ENCODE measurements around the gene SLC46A2. TPM values are rescaled to one million over a fixed set of nuclear protein-coding genes. Genes with fewer than 3 reads are reported as not detected.
A peak's percentile ranks its signal among the peaks of the same experiment; 100 is the strongest.

The SLC46A2 gene
- total RNA-seq, 8 experiments from 2014 or later = 0.05 to 0.73 (median 0.17) TPM; not detected in 2

GRCh38 chr9:112900901-112901300, 10.2 kb upstream of the SLC46A2 start:
- no peak for ATAC-seq (replicated peaks in 6 of 8)
- in situ Hi-C loops (cut with MboI; ENCODE audit: low pct_unique_long_range_greater_than_20kb in 2 of 9, low sequenced_read_pairs in 9 of 9, unreplicated experiment in 9 of 9) = no loop called here
- H3K4me1 ChIP-seq (replicated peaks in 1 of 2) = no peaks in the 10 kb centered on the region

DNA sequence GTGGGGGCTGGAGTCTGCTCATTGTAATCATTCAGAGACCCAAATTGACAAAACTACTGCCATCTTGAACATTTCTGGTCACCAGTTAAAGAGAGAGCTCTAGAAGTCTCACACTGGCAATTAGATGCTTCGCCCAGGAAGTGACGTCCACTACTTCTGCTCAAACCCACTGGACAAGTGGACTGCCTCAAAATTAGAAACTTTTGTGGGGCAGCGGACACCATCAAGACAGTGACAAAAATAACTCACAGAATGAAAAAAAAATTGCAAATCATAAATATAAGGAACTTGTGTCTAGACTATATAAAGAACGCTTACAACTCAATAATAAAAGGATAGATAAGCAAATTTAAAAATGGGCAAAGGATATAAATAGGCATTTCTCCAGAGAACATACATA, 9.8 kb upstream of the SLC46A2 start:
- no peak for ATAC-seq (replicated peaks in 6 of 8)
- no peak overlapping the region for H3K27ac ChIP-seq
- no peak overlapping the region for H3K4me3 ChIP-seq
- in situ Hi-C loops (cut with MboI; ENCODE audit: low pct_unique_long_range_greater_than_20kb in 2 of 9, low sequenced_read_pairs in 9 of 9, unreplicated experiment in 9 of 9) = no loop called here
- no peaks in the 10 kb centered on the region for H3K4me1 ChIP-seq (replicated peaks in 1 of 2)
- WGBS, 10 experiments = 0 to 94% (median 74%) methylated on average over 1 to 4 of the region's 4 CpGs; no CpG with 5 or more reads in 1 of the 10 experiments

More at GRCh38 chr9:112900901-112901300, 10.2 kb upstream of the SLC46A2 start:
- Histone ChIP-seq H3K4me3 (no peak overlapping the region), H3K27ac (no peak overlapping the region)
- 17 to 80% (median 43%) methylated on average over 1 of the region's 1 CpG; no CpG with 5 or more reads in 3 of the 10 experiments for WGBS, 10 experiments

GRCh38 chr9:112898872-112899311, 8.2 kb upstream of the SLC46A2 start:
- no peak overlapping the region for H3K4me3 ChIP-seq
- H3K4me1 ChIP-seq (replicated peaks in 1 of 2) = no peaks in the 10 kb centered on the region
- no peak overlapping the region for H3K27ac ChIP-seq
- in situ Hi-C loops (cut with MboI; ENCODE audit: low pct_unique_long_range_greater_than_20kb in 2 of 9, low sequenced_read_pairs in 9 of 9, unreplicated experiment in 9 of 9) = loop anchor here in 1 of 9 experiments (10.0 kb wide), 1 partner anchor 54 kb away; no protein-coding TSS in a partner anchor
- no peak for ATAC-seq (replicated peaks in 6 of 8)
- WGBS, 10 experiments = 33 to 78% (median 53%) methylated on average over 1 to 6 of the region's 6 CpGs

- Histone ChIP-seq H3K27ac (no peak overlapping the region), H3K4me3 (no peak overlapping the region), H3K4me1 (replicated peaks in 1 of 2) (no peaks in the 10 kb centered on the region)
- WGBS, 10 experiments = 0 to 57% (median 39%) methylated on average over 1 to 3 of the region's 3 CpGs
- no peak for ATAC-seq (replicated peaks in 6 of 8)
- in situ Hi-C loops (cut with MboI; ENCODE audit: low pct_unique_long_range_greater_than_20kb in 2 of 9, low sequenced_read_pairs in 9 of 9, unreplicated experiment in 9 of 9) = loop anchor here in 1 of 9 experiments (10.0 kb wide), 1 partner anchor 51 kb away; no protein-coding TSS in a partner anchor
Measured at GRCh38 chr9:112896131-112896530, 5.5 kb upstream of the SLC46A2 start.

DNA sequence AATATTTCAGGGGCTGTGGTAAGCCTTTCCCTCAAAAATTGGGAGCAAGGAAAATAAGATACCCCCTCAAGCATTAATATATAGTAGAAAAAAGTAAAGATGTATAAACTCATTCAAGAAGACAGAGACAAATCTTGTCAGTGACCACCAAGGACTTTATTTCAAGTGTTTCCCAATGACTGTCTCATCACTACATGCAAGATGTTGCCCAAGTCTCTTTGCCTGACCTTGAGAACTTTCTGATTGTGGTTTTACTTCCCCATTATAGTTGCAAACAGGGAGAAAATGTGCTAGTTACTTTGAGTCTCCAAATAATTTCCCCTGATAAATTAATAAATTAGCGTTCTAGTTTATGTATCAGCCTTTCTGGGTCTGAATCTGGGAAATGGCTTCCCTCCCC, 4.0 kb upstream of the SLC46A2 start:
- in situ Hi-C loops (cut with MboI; ENCODE audit: low pct_unique_long_range_greater_than_20kb in 2 of 9, low sequenced_read_pairs in 9 of 9, unreplicated experiment in 9 of 9) = loop anchor here in 1 of 9 experiments (10.0 kb wide), 1 partner anchor 50 kb away; no protein-coding TSS in a partner anchor
- Histone ChIP-seq H3K4me3 (no peak overlapping the region), H3K27ac (no peak overlapping the region), H3K4me1 (replicated peaks in 1 of 2) (peaks cover 0 to 3% of the 10 kb centered on the region in 2 donors)
- WGBS, 10 experiments = 78 to 100% (median 86%) methylated on average over 1 of the region's 1 CpG; no CpG with 5 or more reads in 2 of the 10 experiments
- ATAC-seq (replicated peaks in 6 of 8) = no peak

- H3K4me1 ChIP-seq (replicated peaks in 1 of 2) = peaks cover 0 to 3% of the 10 kb centered on the region in 2 donors
- no peak overlapping the region for H3K27ac ChIP-seq
- no peak overlapping the region for H3K4me3 ChIP-seq
- 77 to 100% (median 88%) methylated on average over 1 of the region's 1 CpG; no CpG with 5 or more reads in 4 of the 10 experiments for WGBS, 10 experiments
- in situ Hi-C loops (cut with MboI; ENCODE audit: low pct_unique_long_range_greater_than_20kb in 2 of 9, low sequenced_read_pairs in 9 of 9, unreplicated experiment in 9 of 9) = loop anchor here in 1 of 9 experiments (10.0 kb wide), 1 partner anchor 49 kb away; no protein-coding TSS in a partner anchor
- ATAC-seq (replicated peaks in 6 of 8) = no peak
Measured at GRCh38 chr9:112894041-112894440, 3.4 kb upstream of the SLC46A2 start.

- WGBS, 10 experiments = 40 to 100% (median 81%) methylated on average over 1 to 2 of the region's 2 CpGs; no CpG with 5 or more reads in 2 of the 10 experiments
- Histone ChIP-seq H3K27ac (no peak overlapping the region), H3K4me1 (replicated peaks in 1 of 2) (peaks cover 0 to 3% of the 10 kb centered on the region in 2 donors), H3K4me3 (no peak overlapping the region)
- no peak for ATAC-seq (replicated peaks in 6 of 8)
- in situ Hi-C loops (cut with MboI; ENCODE audit: low pct_unique_long_range_greater_than_20kb in 2 of 9, low sequenced_read_pairs in 9 of 9, unreplicated experiment in 9 of 9) = loop anchor here in 1 of 9 experiments (10.0 kb wide), 1 partner anchor 48 kb away; no protein-coding TSS in a partner anchor
Measured at GRCh38 chr9:112892981-112893380, 2.3 kb upstream of the SLC46A2 start.

GRCh38 chr9:112891521-112891920, 845 bp upstream of the SLC46A2 start:
- in situ Hi-C loops (cut with MboI; ENCODE audit: low pct_unique_long_range_greater_than_20kb in 2 of 9, low sequenced_read_pairs in 9 of 9, unreplicated experiment in 9 of 9) = loop anchor here in 1 of 9 experiments (10.0 kb wide), 1 partner anchor 47 kb away; no protein-coding TSS in a partner anchor
- WGBS, 10 experiments = 40 to 100% (median 82%) methylated on average over 1 to 3 of the region's 3 CpGs; no CpG with 5 or more reads in 5 of the 10 experiments
- ATAC-seq (replicated peaks in 6 of 8) = no peak
- peaks cover 0 to 3% of the 10 kb centered on the region in 2 donors for H3K4me1 ChIP-seq (replicated peaks in 1 of 2)
- H3K4me3 ChIP-seq = no peak overlapping the region
- H3K27ac ChIP-seq = no peak overlapping the region

DNA sequence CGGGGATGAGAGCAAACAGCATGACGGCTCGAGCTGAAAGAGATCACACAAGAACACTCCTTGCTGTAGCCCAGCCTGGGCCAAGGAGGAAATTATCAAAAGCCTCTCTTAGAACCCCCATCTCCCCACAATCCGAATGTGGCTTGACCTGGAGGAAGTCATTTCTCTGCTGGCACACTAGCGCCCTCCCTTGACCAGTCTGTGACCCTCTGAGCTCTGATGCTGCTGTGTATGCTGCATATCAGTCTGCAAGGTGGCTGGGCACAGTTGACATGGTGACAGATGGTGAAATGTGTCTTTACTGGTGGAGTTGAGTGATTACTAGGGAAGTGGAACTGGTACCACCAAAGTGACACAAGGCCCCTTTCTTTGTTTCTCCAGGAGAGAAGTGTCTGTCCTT, 3.3 kb downstream of the SLC46A2 start:
- no peak overlapping the region for H3K4me3 ChIP-seq
- H3K27ac ChIP-seq = no peak overlapping the region
- ATAC-seq (replicated peaks in 6 of 8) = peak in 2 of 8 experiments; percentile 32 to 55
- H3K4me1 ChIP-seq (replicated peaks in 1 of 2) = peaks cover 0 to 3% of the 10 kb centered on the region in 2 donors
- WGBS, 10 experiments = 6 to 60% (median 12%) methylated on average over 2 of the region's 5 CpGs; no CpG with 5 or more reads in 6 of the 10 experiments
- in situ Hi-C loops (cut with MboI; ENCODE audit: low pct_unique_long_range_greater_than_20kb in 2 of 9, low sequenced_read_pairs in 9 of 9, unreplicated experiment in 9 of 9) = no loop called here

- ATAC-seq (replicated peaks in 6 of 8) = no peak
- H3K4me1 ChIP-seq (replicated peaks in 1 of 2) = peaks cover 0 to 3% of the 10 kb centered on the region in 2 donors
- 86 to 100% (median 100%) methylated on average over 1 to 2 of the region's 4 CpGs; no CpG with 5 or more reads in 5 of the 10 experiments for WGBS, 10 experiments
- in situ Hi-C loops (cut with MboI; ENCODE audit: low pct_unique_long_range_greater_than_20kb in 2 of 9, low sequenced_read_pairs in 9 of 9, unreplicated experiment in 9 of 9) = no loop called here
- no peak overlapping the region for H3K27ac ChIP-seq
- no peak overlapping the region for H3K4me3 ChIP-seq
Measured at GRCh38 chr9:112886351-112886750, 4.3 kb downstream of the SLC46A2 start.

DNA sequence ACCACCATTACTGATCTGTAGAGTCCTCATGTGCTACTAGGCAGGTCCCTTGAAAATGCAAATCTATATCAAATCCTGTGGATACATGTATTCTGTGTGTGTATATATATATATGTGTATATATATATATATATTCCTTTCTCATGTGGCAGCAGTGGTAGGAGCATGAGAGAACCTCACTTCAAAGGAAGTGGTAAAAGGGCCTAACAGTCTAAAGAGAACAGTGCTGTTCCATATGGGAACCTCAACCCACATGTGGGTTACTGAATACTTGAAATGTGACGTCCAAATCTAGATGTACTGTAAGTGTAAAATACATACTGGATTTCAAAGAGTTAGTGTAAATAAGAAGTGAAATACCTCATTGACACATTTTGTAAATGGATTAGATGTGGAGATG, 5.4 kb downstream of the SLC46A2 start:
- Histone ChIP-seq H3K4me1 (replicated peaks in 1 of 2) (peaks cover 0 to under 1% of the 10 kb centered on the region in 2 donors), H3K4me3 (no peak overlapping the region), H3K27ac (no peak overlapping the region)
- in situ Hi-C loops (cut with MboI; ENCODE audit: low pct_unique_long_range_greater_than_20kb in 2 of 9, low sequenced_read_pairs in 9 of 9, unreplicated experiment in 9 of 9) = no loop called here
- no peak for ATAC-seq (replicated peaks in 6 of 8)
- 50 to 83% (median 83%) methylated on average over 1 of the region's 1 CpG; no CpG with 5 or more reads in 6 of the 10 experiments for WGBS, 10 experiments

DNA sequence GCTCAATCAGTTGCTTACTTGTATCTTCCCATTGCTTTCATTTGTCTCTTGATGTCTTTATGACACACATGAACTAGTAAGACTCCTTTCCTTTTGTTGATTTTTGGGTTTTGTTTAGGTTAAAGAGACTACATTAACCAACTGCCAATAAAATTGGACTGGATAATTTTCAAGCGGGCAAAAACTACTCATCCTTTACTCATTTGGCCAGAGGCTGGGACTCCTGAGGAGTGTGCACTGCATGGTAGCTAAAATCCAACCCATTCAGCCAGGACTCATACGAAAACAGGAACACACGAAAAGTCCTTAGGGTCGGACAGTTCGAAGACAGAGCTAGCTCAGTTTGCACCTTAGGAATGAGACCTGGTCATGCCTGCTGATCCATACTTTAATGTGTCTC, 6.0 kb downstream of the SLC46A2 start:
- Histone ChIP-seq H3K27ac (no peak overlapping the region), H3K4me1 (replicated peaks in 1 of 2) (no peaks in the 10 kb centered on the region), H3K4me3 (no peak overlapping the region)
- ATAC-seq (replicated peaks in 6 of 8) = no peak
- in situ Hi-C loops (cut with MboI; ENCODE audit: low pct_unique_long_range_greater_than_20kb in 2 of 9, low sequenced_read_pairs in 9 of 9, unreplicated experiment in 9 of 9) = no loop called here
- 60 to 100% (median 92%) methylated on average over 1 to 5 of the region's 5 CpGs; no CpG with 5 or more reads in 1 of the 10 experiments for WGBS, 10 experiments

DNA sequence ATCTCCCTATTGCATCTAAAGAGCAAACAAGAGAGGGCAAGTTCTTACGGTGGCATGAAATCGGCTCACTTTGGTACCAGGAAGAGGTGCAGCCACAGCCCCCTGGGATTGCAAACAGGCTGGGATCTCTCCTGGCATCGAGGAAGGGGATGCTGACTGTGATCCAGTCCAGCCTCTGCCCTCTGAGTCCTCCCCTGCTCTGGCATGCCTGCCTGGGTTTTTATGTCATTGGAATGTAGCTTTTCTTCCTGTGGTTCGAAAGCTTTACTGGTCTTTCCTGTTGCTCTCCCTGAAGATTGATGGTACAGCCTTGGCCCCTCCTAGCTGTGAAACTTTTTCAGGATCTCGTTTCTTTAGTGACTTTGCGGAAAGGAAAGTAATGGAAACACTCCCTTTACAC, 6.6 kb downstream of the SLC46A2 start:
- 50 to 100% (median 60%) methylated on average over 1 to 6 of the region's 6 CpGs; no CpG with 5 or more reads in 3 of the 10 experiments for WGBS, 10 experiments
- in situ Hi-C loops (cut with MboI; ENCODE audit: low pct_unique_long_range_greater_than_20kb in 2 of 9, low sequenced_read_pairs in 9 of 9, unreplicated experiment in 9 of 9) = no loop called here
- no peak for ATAC-seq (replicated peaks in 6 of 8)

More for the DNA sequence above, 6.6 kb downstream of the SLC46A2 start:
- Histone ChIP-seq H3K4me1 (replicated peaks in 1 of 2) (no peaks in the 10 kb centered on the region), H3K4me3 (no peak overlapping the region), H3K27ac (no peak overlapping the region)
